GM19351 (cell line): ENCODE results near the gene FAM193B.

Experiments
- ATAC-seq: cut with Tn5 transposase; IDR thresholded peaks from one replicate; pipeline ENCODE4 v1.9.1; 2021; ENCODE audit warnings: mild to moderate bottlenecking, moderate library complexity; ENCODE audit not compliant: unreplicated experiment

The FAM193B gene

GRCh38 chr5:177554474-177555111 is at the start of gene FAM193B:
TSS of gene FAM193B (minus strand) at chr5:177554563. CDS start at chr5:177554458, 105 bp downstream.
- peak; percentile 95 for ATAC-seq

DNA sequence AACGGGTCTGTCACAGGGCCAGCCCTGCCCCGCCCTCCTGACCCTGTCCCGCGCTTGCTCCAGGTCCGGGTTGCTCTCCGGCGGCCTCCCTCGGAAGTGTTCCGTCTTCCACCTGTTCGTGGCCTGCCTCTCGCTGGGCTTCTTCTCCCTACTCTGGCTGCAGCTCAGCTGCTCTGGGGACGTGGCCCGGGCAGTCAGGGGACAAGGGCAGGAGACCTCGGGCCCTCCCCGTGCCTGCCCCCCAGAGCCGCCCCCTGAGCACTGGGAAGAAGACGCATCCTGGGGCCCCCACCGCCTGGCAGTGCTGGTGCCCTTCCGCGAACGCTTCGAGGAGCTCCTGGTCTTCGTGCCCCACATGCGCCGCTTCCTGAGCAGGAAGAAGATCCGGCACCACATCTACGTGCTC is 49.8 kb upstream of the FAM193B start:
- no peak for ATAC-seq

GRCh38 chr5:177603631-177604030 is 49.3 kb upstream of the FAM193B start:
- ATAC-seq = no peak

GRCh38 chr5:177602458-177602830 is 48.1 kb upstream of the FAM193B start:
- ATAC-seq = no peak

DNA sequence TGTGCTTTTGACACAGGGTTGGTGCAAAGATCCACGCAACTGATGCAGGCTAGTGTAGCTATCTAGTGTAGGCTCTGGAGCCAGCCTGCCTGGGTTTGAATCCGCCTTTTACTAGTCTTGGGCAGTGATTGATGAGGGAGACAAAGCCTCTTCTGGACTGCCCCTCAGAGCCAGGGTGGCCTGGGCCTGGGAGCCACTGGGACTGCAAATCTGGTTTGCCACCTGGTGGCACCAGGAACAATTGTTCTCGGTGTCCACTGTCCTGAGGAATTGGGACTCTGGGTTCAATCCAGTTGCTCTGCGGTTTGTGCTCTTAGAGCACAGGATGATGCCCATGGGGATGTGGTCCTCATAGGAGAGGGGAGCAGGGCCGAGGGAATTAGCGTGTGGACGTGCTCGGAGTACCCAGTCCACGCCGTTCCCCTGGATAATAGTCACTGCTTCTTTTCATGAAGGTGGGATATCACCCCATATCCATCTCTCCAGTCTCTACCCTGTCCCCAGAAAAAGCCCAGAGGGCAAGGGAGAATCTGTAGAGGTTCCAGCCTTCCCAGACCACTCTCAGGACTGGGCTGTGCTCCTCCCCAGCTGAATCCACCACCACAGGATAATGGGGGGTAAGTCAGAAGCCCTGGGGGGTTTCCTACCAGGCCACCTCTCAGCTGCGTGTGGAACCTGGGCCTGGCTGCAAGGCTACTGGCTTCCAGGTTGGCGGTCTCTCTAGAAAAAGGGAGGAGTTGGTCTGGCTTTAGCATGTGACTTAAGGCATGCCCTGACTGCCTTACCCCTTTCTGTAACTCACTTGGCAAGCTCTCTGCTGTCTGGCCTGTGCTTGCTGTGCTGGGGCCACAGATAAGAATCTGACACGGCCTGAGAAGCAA is 47.5 kb upstream of the FAM193B start:
- no peak for ATAC-seq

- no peak for ATAC-seq
Measured at GRCh38 chr5:177601126-177601525, 46.8 kb upstream of the FAM193B start.

DNA sequence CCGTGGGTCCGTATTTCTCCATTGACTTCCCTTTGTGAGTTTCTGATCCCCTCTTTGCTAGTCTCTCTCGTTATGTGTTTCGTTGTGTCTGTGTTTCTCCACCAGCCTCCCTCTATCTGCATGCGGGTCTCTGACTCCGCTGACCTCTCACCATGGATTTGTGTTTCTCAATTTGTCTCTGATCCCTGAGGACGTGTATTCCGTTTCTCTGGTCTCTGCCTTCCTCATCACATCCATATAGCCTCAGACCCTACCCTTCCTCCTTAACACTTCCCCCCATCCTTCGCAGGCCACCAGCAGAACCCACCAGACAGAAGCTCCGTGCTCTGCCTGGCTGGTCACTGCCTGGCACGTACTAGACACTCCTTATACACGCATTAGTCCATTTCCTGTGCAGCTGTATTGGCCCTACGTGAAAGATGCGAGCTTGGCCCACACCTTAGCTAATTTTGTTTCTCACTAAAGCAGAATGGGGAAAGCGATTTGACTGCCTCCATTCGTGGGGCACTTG is 46.2 kb upstream of the FAM193B start:
- ATAC-seq = no peak

GRCh38 chr5:177599731-177600507 is 45.6 kb upstream of the FAM193B start, which contains the start of gene B4GALT7:
TSS of gene B4GALT7 (plus strand) at chr5:177600132. CDS start at chr5:177600211, 79 bp downstream.
- ATAC-seq = peak; percentile 86

GRCh38 chr5:177598477-177598876 is 44.1 kb upstream of the FAM193B start:
- ATAC-seq = no peak

DNA sequence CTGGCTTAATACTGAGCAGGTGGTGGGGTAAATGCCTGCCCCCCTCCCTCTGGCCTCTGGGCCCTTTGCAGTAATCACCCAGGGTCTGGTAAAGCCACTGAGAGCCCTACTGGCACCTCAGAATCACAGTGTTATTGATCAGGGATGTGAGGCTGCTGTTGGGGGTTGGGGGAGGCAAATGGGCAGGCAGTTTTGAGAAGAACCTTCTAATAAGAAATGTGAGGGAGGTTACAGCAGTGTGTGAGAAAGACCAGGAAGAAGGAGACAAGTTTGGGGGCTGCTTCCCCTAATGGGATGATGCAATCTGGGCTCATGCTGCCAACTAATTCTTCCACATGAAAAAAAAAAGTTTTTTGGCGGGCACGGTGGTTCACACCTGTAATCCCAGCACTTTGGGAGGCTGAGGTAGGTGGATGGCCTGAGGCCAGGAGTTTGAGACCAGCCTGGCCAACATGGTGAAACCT is 42.4 kb upstream of the FAM193B start:
- ATAC-seq = no peak

- ATAC-seq = no peak
Measured at GRCh38 chr5:177595991-177596774, 41.8 kb upstream of the FAM193B start.

GRCh38 chr5:177595026-177595585 is 40.7 kb upstream of the FAM193B start:
- ATAC-seq = no peak

DNA sequence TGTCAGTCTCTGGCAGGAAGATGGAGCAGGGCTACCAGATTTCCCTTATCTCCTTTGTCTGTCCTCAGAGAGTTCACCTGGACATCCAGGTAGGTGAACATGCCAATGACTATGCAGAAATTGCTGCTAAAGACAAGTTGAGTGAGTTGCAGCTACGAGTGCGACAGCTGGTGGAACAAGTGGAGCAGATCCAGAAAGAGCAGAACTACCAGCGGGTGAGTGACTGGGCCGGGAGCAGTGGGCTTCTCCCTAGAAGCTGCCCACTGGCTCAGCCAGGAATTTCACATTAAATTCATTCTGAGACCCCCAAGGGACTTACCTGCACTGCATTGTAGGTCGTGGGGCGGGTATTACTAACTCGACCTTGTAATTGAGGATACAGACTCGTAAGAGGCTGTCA is 39.7 kb upstream of the FAM193B start:
- no peak for ATAC-seq

- no peak for ATAC-seq
Measured at GRCh38 chr5:177593511-177593910, 39.1 kb upstream of the FAM193B start.

DNA sequence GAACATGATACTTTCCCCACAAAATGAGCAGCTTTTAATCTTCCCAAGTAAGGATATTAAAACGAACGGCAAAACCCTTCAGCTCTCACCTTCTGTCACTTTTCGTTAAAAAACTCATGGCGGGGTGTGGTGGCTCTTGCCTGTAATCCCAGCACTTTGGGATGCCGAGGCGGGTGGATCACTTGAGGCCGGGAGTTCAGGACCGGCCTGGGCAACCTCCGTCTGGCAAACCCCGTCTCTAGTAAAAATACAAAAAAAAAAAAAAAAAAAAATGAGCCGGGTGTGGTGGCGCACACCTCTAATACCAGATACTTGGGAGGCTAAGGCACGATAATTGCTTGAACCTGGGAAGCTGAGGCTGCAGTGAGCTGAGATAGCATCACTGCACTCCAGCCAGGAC is 38.5 kb upstream of the FAM193B start:
- no peak for ATAC-seq

- ATAC-seq = peak; percentile 93
Measured at GRCh38 chr5:177592010-177592834, 37.9 kb upstream of the FAM193B start, which contains the start of gene TMED9. TSS of gene TMED9 (plus strand) at chr5:177592203. CDS start at chr5:177592215, 12 bp downstream.

- ATAC-seq = no peak
Measured at GRCh38 chr5:177591690-177592009, 37.3 kb upstream of the FAM193B start.

DNA sequence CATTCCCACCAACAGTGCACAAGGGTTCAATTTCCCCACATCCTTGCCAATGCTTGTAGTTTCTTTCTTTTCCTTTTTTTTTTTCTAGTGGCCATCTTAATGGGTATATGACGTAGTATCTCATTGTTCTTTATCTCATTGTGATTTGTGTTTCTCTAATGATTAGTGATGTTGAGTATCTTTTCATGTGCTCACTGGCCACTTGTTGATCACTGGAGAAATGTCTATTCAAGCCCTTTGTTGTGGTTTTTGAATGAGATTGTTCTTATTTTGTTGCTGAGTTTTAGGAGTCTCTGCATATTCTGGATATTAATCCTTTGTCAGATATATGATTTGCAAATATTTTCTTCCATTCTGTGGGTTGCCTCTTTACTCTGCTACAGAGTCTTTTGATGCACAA is 36.0 kb upstream of the FAM193B start:
- ATAC-seq = no peak

DNA sequence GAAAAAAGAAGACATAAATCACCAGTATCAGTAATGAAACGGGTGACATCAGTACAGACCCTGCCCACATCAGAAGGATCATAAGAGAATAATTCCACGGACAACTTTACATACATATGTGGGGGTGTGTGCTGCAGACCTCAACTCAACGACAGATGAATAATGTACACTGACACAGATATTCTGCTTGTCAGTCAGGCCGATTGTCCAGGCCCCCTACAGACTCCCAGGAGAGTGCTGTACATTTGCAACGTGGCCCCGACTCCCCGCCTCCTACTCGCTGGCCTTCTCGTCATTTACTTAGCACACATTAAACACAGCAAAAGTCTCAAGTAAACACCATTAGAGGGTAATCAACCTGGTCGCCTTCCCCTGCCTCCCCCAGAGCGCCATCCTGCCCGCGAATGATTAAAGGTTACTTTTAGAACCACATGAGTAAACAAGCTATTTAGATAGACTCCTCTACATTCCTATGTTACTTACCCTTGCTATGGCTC is 34.1 kb upstream of the FAM193B start:
- no peak for ATAC-seq
